Calu3 (cell line): ENCODE results near the gene HBG1. TPM values are rescaled to one million over a fixed set of nuclear protein-coding genes. Genes with fewer than 3 reads are reported as not detected.

Experiments
- BruUV-seq: library from RNA; stranded (reverse); fragments of 400-500 nt; replicated peaks from 2 replicates; lab custom pipeline; 2021; lab: Mats Ljungman, UMichigan
- CTCF ChIA-PET: fragments of 300-600 bp; sonication (Branson Sonifier 250); formaldehyde crosslinking; loops from one replicate; lab custom pipeline; 2022; ENCODE audit warnings: antibody characterized with exemption; lab: Charles Lee
- DNase-seq: peaks from one replicate; pipeline ENCODE4 v3.0.0; 2022
- H3K27ac Mint-ChIP-seq: one replicate; pipeline ENCODE4 v1.8.0; 2022; ENCODE audit warnings: mixed read lengths; ENCODE audit not compliant: unreplicated experiment
- H3K27me3 Mint-ChIP-seq: one replicate; pipeline ENCODE4 v1.8.0; 2022; ENCODE audit warnings: mixed read lengths; ENCODE audit not compliant: unreplicated experiment
- H3K36me3 Mint-ChIP-seq: one replicate; pipeline ENCODE4 v1.8.0; 2022; ENCODE audit warnings: mild to moderate bottlenecking, moderate library complexity, mixed read lengths; ENCODE audit not compliant: insufficient read depth, unreplicated experiment
- H3K4me1 Mint-ChIP-seq: one replicate; pipeline ENCODE4 v1.8.0; 2022; ENCODE audit warnings: mild to moderate bottlenecking, low read depth, mixed read lengths; ENCODE audit not compliant: unreplicated experiment
- H3K4me3 Mint-ChIP-seq: one replicate; pipeline ENCODE4 v1.8.0; 2022; ENCODE audit warnings: mild to moderate bottlenecking, low read depth, moderate library complexity, mixed read lengths; ENCODE audit not compliant: unreplicated experiment
- H3K9me3 Mint-ChIP-seq: one replicate; pipeline ENCODE4 v1.8.0; 2022; ENCODE audit warnings: low read depth, mixed read lengths; ENCODE audit not compliant: unreplicated experiment
- intact Hi-C: fragments of 100-400 bp; cut with micrococcal nuclease; formaldehyde crosslinking; loops from one replicate; pipeline ENCODE4 v1.10.0; 2022; ENCODE audit not compliant: unreplicated experiment
- total RNA-seq: library from RNA; stranded (reverse); gene quantifications from 2 replicates; pipeline ENCODE4 v1.2.3, GENCODE V29; 2022
- TF ChIP-seq, protein P1 (sequence below): fragments of 200-600 bp; IDR thresholded peaks from one replicate; pipeline ENCODE4 v1.8.0; 2022; ENCODE audit warnings: antibody characterized with exemption; ENCODE audit not compliant: unreplicated experiment

HBG1 gene
- total RNA-seq, 1 experiment from 2014 or later = not detected

GRCh38 chr11:5247472-5248192, 2.0 kb downstream of the HBG1 start:
- H3K27ac Mint-ChIP-seq = no peak overlapping the region
- peaks cover 55% of the 10 kb centered on the region for H3K27me3 Mint-ChIP-seq
- intact Hi-C loops = no loop called here
- CTCF ChIA-PET = interaction anchor here (0.7 kb wide), 1 partner anchor 20 kb away, joined by 3 read pairs; no protein-coding TSS in a partner anchor
- H3K4me3 Mint-ChIP-seq = no peak overlapping the region
- TF ChIP-seq, protein P1, sequence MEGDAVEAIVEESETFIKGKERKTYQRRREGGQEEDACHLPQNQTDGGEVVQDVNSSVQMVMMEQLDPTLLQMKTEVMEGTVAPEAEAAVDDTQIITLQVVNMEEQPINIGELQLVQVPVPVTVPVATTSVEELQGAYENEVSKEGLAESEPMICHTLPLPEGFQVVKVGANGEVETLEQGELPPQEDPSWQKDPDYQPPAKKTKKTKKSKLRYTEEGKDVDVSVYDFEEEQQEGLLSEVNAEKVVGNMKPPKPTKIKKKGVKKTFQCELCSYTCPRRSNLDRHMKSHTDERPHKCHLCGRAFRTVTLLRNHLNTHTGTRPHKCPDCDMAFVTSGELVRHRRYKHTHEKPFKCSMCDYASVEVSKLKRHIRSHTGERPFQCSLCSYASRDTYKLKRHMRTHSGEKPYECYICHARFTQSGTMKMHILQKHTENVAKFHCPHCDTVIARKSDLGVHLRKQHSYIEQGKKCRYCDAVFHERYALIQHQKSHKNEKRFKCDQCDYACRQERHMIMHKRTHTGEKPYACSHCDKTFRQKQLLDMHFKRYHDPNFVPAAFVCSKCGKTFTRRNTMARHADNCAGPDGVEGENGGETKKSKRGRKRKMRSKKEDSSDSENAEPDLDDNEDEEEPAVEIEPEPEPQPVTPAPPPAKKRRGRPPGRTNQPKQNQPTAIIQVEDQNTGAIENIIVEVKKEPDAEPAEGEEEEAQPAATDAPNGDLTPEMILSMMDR = no peak
- peaks cover under 1% of the 10 kb centered on the region for H3K9me3 Mint-ChIP-seq
- no peak for DNase-seq
- no peaks in the 10 kb centered on the region for H3K36me3 Mint-ChIP-seq
- no peaks in the 10 kb centered on the region for H3K4me1 Mint-ChIP-seq
- no TSS peak for BruUV-seq

DNA sequence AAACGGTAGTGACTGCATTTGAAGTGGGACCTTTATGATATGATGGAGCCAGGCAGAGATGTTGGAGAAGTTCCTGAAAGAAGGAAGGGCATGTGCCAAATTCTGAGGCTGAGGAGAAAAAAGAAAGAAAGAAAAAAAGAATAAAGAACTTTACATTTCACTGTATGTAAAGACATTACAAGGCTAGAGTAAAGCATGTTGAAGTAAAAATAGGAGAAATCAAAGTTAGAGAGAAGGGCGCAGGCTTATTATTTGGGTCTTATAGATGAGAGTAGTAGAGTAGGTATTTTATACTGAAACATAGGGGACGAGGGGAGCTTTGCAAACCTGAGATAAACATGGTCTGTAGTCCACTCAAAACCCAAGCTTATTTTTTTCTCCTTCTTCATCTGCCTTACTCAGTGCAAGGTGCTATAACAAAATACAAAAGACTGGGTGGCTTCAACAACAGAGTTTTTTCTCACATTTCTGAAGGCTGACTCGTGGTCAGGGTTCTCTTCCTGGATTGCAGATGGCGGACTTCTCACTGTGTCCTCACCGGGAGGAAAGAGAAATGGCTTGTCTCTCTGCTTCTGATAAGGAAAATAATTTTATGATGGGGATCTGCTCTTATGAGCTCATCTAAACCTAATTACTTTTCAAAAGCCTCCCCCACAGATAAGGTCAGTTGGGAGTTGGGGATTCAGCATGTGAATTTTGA, 2.7 kb downstream of the HBG1 start:
- CTCF ChIA-PET = no interaction called here
- no TSS peak for BruUV-seq

DNA sequence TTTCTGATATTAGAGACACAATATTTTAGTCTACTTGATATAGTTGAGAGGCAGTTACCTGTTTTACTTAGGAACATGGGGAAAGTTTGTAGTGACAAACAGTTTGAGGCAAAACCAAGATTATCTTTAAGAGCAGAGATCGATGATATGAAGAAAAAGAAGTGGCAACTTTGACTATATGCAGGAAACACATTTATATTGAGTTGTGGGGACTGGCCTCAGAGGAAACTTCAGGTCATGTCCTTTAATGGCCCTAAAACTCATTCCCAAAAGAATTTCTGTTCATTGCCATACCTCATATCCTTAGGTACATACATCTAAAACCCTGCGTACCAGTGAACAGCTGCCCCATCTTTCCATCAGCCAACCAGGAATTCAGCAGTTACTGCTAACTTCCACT, 4.5 kb downstream of the HBG1 start:
- peaks cover 42% of the 10 kb centered on the region for H3K27me3 Mint-ChIP-seq
- H3K9me3 Mint-ChIP-seq = no peaks in the 10 kb centered on the region
- intact Hi-C loops = no loop called here
- no peaks in the 10 kb centered on the region for H3K36me3 Mint-ChIP-seq
- BruUV-seq = no TSS peak
- DNase-seq = no peak
- no peak overlapping the region for H3K4me3 Mint-ChIP-seq
- H3K27ac Mint-ChIP-seq = no peak overlapping the region
- no peaks in the 10 kb centered on the region for H3K4me1 Mint-ChIP-seq
- CTCF ChIA-PET = no interaction called here
- TF ChIP-seq, protein P1 = no peak

More for the DNA sequence above, 2.7 kb downstream of the HBG1 start:
- DNase-seq = no peak
- Mint-ChIP-seq H3K27ac (no peak overlapping the region), H3K4me1 (no peaks in the 10 kb centered on the region), H3K9me3 (no peaks in the 10 kb centered on the region), H3K27me3 (peaks cover 47% of the 10 kb centered on the region), H3K4me3 (no peak overlapping the region), H3K36me3 (no peaks in the 10 kb centered on the region)
- TF ChIP-seq, protein P1 = no peak
- intact Hi-C loops = no loop called here

- CTCF ChIA-PET = no interaction called here
- Mint-ChIP-seq H3K36me3 (no peaks in the 10 kb centered on the region), H3K27me3 (peaks cover 42% of the 10 kb centered on the region), H3K4me3 (no peak overlapping the region), H3K27ac (no peak overlapping the region), H3K4me1 (no peaks in the 10 kb centered on the region), H3K9me3 (no peaks in the 10 kb centered on the region)
- no peak for DNase-seq
- BruUV-seq = no TSS peak
- TF ChIP-seq, protein P1 = no peak
- intact Hi-C loops = no loop called here
Observed at GRCh38 chr11:5243816-5244180, 5.9 kb downstream of the HBG1 start.
